ENCODE results near the gene YAP1.

GRCh38 chr11:102099755-102100154 lies 10.5 kb upstream of the YAP1 start:
- no peak for TF ChIP-seq CTCF (IDR thresholded peaks at IDR 0.05; ENCODE audit: poor library complexity)
- no peak for TF ChIP-seq EZH2 (IDR thresholded peaks at IDR 0.05; ENCODE audit: borderline replicate concordance)
